Mesothelial cell of epicardium (in vitro differentiated cells): Measurements from ENCODE around the gene TMEM242. TPM values are rescaled to one million over a fixed set of nuclear protein-coding genes. Genes with fewer than 3 reads are reported as not detected.

Source experiments
- DNase-seq, 2 experiments: peaks; one replicate each; pipeline ENCODE4 v3.0.0; 2021; ENCODE audit warnings: low spot score in 2 of 2; ENCODE audit not compliant: unreplicated experiment in 2 of 2
- H3K27ac Mint-ChIP-seq: 2 replicates; pipeline ENCODE4 v1.8.0; 2021; ENCODE audit warnings: mixed read lengths
- H3K27me3 Mint-ChIP-seq: 2 replicates; pipeline ENCODE4 v1.8.0; 2021; ENCODE audit warnings: low read depth, mixed read lengths
- H3K36me3 Mint-ChIP-seq: 2 replicates; pipeline ENCODE4 v1.8.0; 2021; ENCODE audit warnings: mixed read lengths
- H3K4me1 Mint-ChIP-seq: 2 replicates; pipeline ENCODE4 v1.8.0; 2021; ENCODE audit warnings: mixed read lengths
- H3K4me3 Mint-ChIP-seq: 2 replicates; pipeline ENCODE4 v1.8.0; 2021; ENCODE audit warnings: mild to moderate bottlenecking, moderate library complexity, mixed read lengths
- H3K9me3 Mint-ChIP-seq: 2 replicates; pipeline ENCODE4 v1.8.0; 2021; ENCODE audit warnings: mixed read lengths
- CTCF ChIP-seq: fragments of 200-600 bp; sonication (generic); IDR thresholded peaks from one replicate; pipeline ENCODE4 v1.5.0; 2021; ENCODE audit warnings: antibody characterized with exemption; ENCODE audit not compliant: unreplicated experiment
- total RNA-seq: library from RNA; stranded (reverse); gene quantifications from 3 replicates; pipeline ENCODE4 v1.2.1, GENCODE V29; 2021

The TMEM242 gene
- total RNA-seq, 1 donor from 2014 or later: 13.3 TPM

- H3K27ac Mint-ChIP-seq: no peak overlapping the region
- no peaks in the 10 kb centered on the region for H3K27me3 Mint-ChIP-seq
- H3K36me3 Mint-ChIP-seq: no peaks in the 10 kb centered on the region
- H3K4me3 Mint-ChIP-seq: no peak overlapping the region
- TF ChIP-seq CTCF: no peak
- peak in 1 of 2 experiments; percentile 16 for DNase-seq
- peaks cover 18% of the 10 kb centered on the region for H3K4me1 Mint-ChIP-seq
- H3K9me3 Mint-ChIP-seq: no peaks in the 10 kb centered on the region
Measured at GRCh38 chr6:157285422-157285779, 37.9 kb downstream of the TMEM242 start.

GRCh38 chr6:157284738-157285421 is 38.4 kb downstream of the TMEM242 start:
- Mint-ChIP-seq H3K27ac (no peak overlapping the region), H3K27me3 (no peaks in the 10 kb centered on the region), H3K4me1 (peaks cover 13% of the 10 kb centered on the region), H3K9me3 (no peaks in the 10 kb centered on the region), H3K4me3 (no peak overlapping the region), H3K36me3 (no peaks in the 10 kb centered on the region)
- DNase-seq: peak in 1 of 2 experiments; percentile 14
- no peak for TF ChIP-seq CTCF

GRCh38 chr6:157283900-157284737 is 39.2 kb downstream of the TMEM242 start:
- Mint-ChIP-seq H3K9me3 (no peaks in the 10 kb centered on the region), H3K27me3 (peaks cover 2% of the 10 kb centered on the region), H3K36me3 (no peaks in the 10 kb centered on the region), H3K4me1 (peaks cover 9% of the 10 kb centered on the region), H3K27ac (no peak overlapping the region), H3K4me3 (no peak overlapping the region)
- no peak for TF ChIP-seq CTCF
- peak in 1 of 2 experiments; percentile 31 for DNase-seq

GRCh38 chr6:157283330-157283898 is 39.9 kb downstream of the TMEM242 start:
- DNase-seq: peak in 1 of 2 experiments; percentile 22
- Mint-ChIP-seq H3K4me3 (no peak overlapping the region), H3K4me1 (peaks cover 5% of the 10 kb centered on the region), H3K27ac (no peak overlapping the region), H3K36me3 (no peaks in the 10 kb centered on the region), H3K9me3 (no peaks in the 10 kb centered on the region), H3K27me3 (peaks cover 2% of the 10 kb centered on the region)
- no peak for TF ChIP-seq CTCF

GRCh38 chr6:157282284-157282683 is 41.0 kb downstream of the TMEM242 start:
- Mint-ChIP-seq H3K27ac (no peak overlapping the region), H3K36me3 (no peaks in the 10 kb centered on the region), H3K9me3 (no peaks in the 10 kb centered on the region), H3K27me3 (peaks cover 2% of the 10 kb centered on the region), H3K4me1 (no peaks in the 10 kb centered on the region), H3K4me3 (no peak overlapping the region)
- peak in 1 of 2 experiments; percentile 34 for DNase-seq
- no peak for TF ChIP-seq CTCF
